WTC11 (cell line): ENCODE measurements around the gene SRGAP1. TPM values are rescaled to one million over a fixed set of nuclear protein-coding genes. Genes with fewer than 3 reads are reported as not detected.

Source experiments
- ATAC-seq: fragments of 200-7000 bp; cut with Tn5 transposase; 2 replicates; pipeline ENCODE4 v1.10.0; 2021; ENCODE audit warnings: mild to moderate bottlenecking, moderate library complexity
- CTCF ChIA-PET: fragments of 300-600 bp; sonication (Branson Sonifier 250); formaldehyde crosslinking; loops from one replicate; lab custom pipeline; 2021; ENCODE audit warnings: antibody characterized with exemption; lab: Charles Lee
- POLR2A ChIA-PET: fragments of 350-600 bp; sonication (Branson Sonifier 250); formaldehyde crosslinking; loops from one replicate; lab custom pipeline; 2021; ENCODE audit warnings: antibody characterized with exemption; lab: Charles Lee
- DNase-seq: peaks from one replicate; pipeline ENCODE4 v3.0.0; 2021; ENCODE audit warnings: low spot score
- H3K27ac Mint-ChIP-seq: 2 replicates; pipeline ENCODE4 v1.8.0; 2021; ENCODE audit warnings: mixed read lengths
- H3K27me3 Mint-ChIP-seq: 2 replicates; pipeline ENCODE4 v1.8.0; 2021; ENCODE audit warnings: low read depth, mild to moderate bottlenecking, moderate library complexity, mixed read lengths
- H3K36me3 Mint-ChIP-seq: 2 replicates; pipeline ENCODE4 v1.8.0; 2021; ENCODE audit warnings: mixed read lengths
- H3K4me1 Mint-ChIP-seq: 2 replicates; pipeline ENCODE4 v1.8.0; 2022; ENCODE audit warnings: mixed read lengths
- H3K4me3 Mint-ChIP-seq: 2 replicates; pipeline ENCODE4 v1.8.0; 2021; ENCODE audit warnings: mild to moderate bottlenecking, moderate library complexity, mixed read lengths
- H3K9me3 Mint-ChIP-seq: 2 replicates; pipeline ENCODE4 v1.8.0; 2021; ENCODE audit warnings: mixed read lengths
- CBFB ChIP-seq: sonication (generic); formaldehyde crosslinking; IDR thresholded peaks from 2 replicates; pipeline ENCODE4 v1.8.1; 2022; ENCODE audit warnings: mild to moderate bottlenecking, low read depth, missing genetic modification reagents
- CREB1 ChIP-seq: sonication (generic); formaldehyde crosslinking; IDR thresholded peaks from 2 replicates; pipeline ENCODE4 v1.8.0; 2023; ENCODE audit warnings: mild to moderate bottlenecking, missing genetic modification reagents
- CTCF ChIP-seq: fragments of 200-600 bp; IDR thresholded peaks from 2 replicates; pipeline ENCODE4 v1.8.0; 2022; ENCODE audit warnings: antibody characterized with exemption
- ESRRA ChIP-seq: sonication (generic); formaldehyde crosslinking; IDR thresholded peaks from 2 replicates; pipeline ENCODE4 v1.8.1; 2022; ENCODE audit warnings: mild to moderate bottlenecking, missing genetic modification reagents, borderline replicate concordance
- FOXK1 ChIP-seq: sonication (generic); formaldehyde crosslinking; IDR thresholded peaks from 2 replicates; pipeline ENCODE4 v1.8.0; 2022; ENCODE audit warnings: mild to moderate bottlenecking, moderate library complexity, missing genetic modification reagents
- GRHL2 ChIP-seq: fragments of 250-450 bp; sonication (Bioruptor Pico); IDR thresholded peaks from 2 replicates; pipeline ENCODE4 v1.8.0; 2022; ENCODE audit warnings: mild to moderate bottlenecking, moderate library complexity; ENCODE audit not compliant: insufficient replicate concordance, severe bottlenecking
- IRF2 ChIP-seq: sonication (generic); formaldehyde crosslinking; IDR thresholded peaks from 2 replicates; pipeline ENCODE4 v1.8.0; 2022; ENCODE audit warnings: low read depth, missing genetic modification reagents, borderline replicate concordance
- JUN ChIP-seq: sonication (generic); formaldehyde crosslinking; IDR thresholded peaks from 2 replicates; pipeline ENCODE4 v1.8.0; 2023; ENCODE audit warnings: mild to moderate bottlenecking, missing genetic modification reagents
- NFE2L1 ChIP-seq: sonication (generic); formaldehyde crosslinking; IDR thresholded peaks from 2 replicates; pipeline ENCODE4 v1.8.1; 2023; ENCODE audit warnings: missing genetic modification reagents
- NR1H2 ChIP-seq: sonication (generic); formaldehyde crosslinking; IDR thresholded peaks from 2 replicates; pipeline ENCODE4 v1.9.0; 2021; ENCODE audit warnings: mild to moderate bottlenecking, moderate library complexity, missing genetic modification reagents
- NR3C1 ChIP-seq: sonication (generic); formaldehyde crosslinking; conservative IDR thresholded peaks from 2 replicates; pipeline ENCODE4 v1.8.1; 2023; ENCODE audit warnings: low read depth, mild to moderate bottlenecking, missing genetic modification reagents
- SMAD4 ChIP-seq: sonication (generic); formaldehyde crosslinking; IDR thresholded peaks from 2 replicates; pipeline ENCODE4 v1.8.0; 2022; ENCODE audit warnings: mild to moderate bottlenecking, missing genetic modification reagents
- TCF7 ChIP-seq: sonication (generic); formaldehyde crosslinking; IDR thresholded peaks from 2 replicates; pipeline ENCODE4 v1.8.0; 2022; ENCODE audit warnings: mild to moderate bottlenecking, low read depth, missing genetic modification reagents, moderate library complexity
- ZBTB21 ChIP-seq: sonication (generic); formaldehyde crosslinking; IDR thresholded peaks from 2 replicates; pipeline ENCODE4 v1.8.1; 2023; ENCODE audit warnings: mild to moderate bottlenecking, missing genetic modification reagents, borderline replicate concordance
- ZNF121 ChIP-seq: sonication (generic); formaldehyde crosslinking; IDR thresholded peaks from 2 replicates; pipeline ENCODE4 v1.8.0; 2023; ENCODE audit warnings: missing genetic modification reagents
- ZNF232 ChIP-seq: sonication (generic); formaldehyde crosslinking; IDR thresholded peaks from 2 replicates; pipeline ENCODE4 v1.8.0; 2022; ENCODE audit warnings: mild to moderate bottlenecking, missing genetic modification reagents
- ZNF416 ChIP-seq: fragments of 250-450 bp; sonication (Bioruptor Pico); IDR thresholded peaks from 2 replicates; pipeline ENCODE4 v1.9.0; 2021; ENCODE audit warnings: mild to moderate bottlenecking, inconsistent platforms
- ZSCAN18 ChIP-seq: fragments of 250-450 bp; sonication (Bioruptor Pico); IDR thresholded peaks from 2 replicates; pipeline ENCODE4 v2.1.2; 2022; ENCODE audit warnings: mild to moderate bottlenecking, moderate library complexity
- total RNA-seq: library from RNA; stranded (reverse); gene quantifications from 3 replicates; pipeline ENCODE4 v1.2.3, GENCODE V29; 2021
- TF ChIP-seq, protein P1 (sequence below): fragments of 250-450 bp; sonication (Bioruptor Pico); IDR thresholded peaks from 2 replicates; pipeline ENCODE4 v1.9.0; 2021; ENCODE audit warnings: mild to moderate bottlenecking
- TF ChIP-seq, protein P2 (sequence below): fragments of 250-450 bp; sonication (Bioruptor Pico); IDR thresholded peaks from 2 replicates; pipeline ENCODE4 v1.9.0; 2021; ENCODE audit warnings: mild to moderate bottlenecking
- TF ChIP-seq, protein P3 (sequence below): fragments of 250-450 bp; sonication (Bioruptor Pico); conservative IDR thresholded peaks from 2 replicates; pipeline ENCODE4 v1.9.0; 2021; ENCODE audit warnings: mild to moderate bottlenecking
- TF ChIP-seq, protein P4 (sequence below): fragments of 250-450 bp; sonication (Bioruptor Pico); IDR thresholded peaks from 2 replicates; pipeline ENCODE4 v1.8.0; 2021; ENCODE audit warnings: mild to moderate bottlenecking
- TF ChIP-seq, protein P5 (sequence below): sonication (generic); formaldehyde crosslinking; conservative IDR thresholded peaks from 2 replicates; pipeline ENCODE4 v1.8.1; 2022; ENCODE audit warnings: mild to moderate bottlenecking, missing genetic modification reagents

The SRGAP1 gene
- total RNA-seq, 1 experiment from 2014 or later: 10.3 TPM

GRCh38 chr12:63836936-63837335 is 7.6 kb upstream of the SRGAP1 start (continued):
- TF ChIP-seq, protein P1, sequence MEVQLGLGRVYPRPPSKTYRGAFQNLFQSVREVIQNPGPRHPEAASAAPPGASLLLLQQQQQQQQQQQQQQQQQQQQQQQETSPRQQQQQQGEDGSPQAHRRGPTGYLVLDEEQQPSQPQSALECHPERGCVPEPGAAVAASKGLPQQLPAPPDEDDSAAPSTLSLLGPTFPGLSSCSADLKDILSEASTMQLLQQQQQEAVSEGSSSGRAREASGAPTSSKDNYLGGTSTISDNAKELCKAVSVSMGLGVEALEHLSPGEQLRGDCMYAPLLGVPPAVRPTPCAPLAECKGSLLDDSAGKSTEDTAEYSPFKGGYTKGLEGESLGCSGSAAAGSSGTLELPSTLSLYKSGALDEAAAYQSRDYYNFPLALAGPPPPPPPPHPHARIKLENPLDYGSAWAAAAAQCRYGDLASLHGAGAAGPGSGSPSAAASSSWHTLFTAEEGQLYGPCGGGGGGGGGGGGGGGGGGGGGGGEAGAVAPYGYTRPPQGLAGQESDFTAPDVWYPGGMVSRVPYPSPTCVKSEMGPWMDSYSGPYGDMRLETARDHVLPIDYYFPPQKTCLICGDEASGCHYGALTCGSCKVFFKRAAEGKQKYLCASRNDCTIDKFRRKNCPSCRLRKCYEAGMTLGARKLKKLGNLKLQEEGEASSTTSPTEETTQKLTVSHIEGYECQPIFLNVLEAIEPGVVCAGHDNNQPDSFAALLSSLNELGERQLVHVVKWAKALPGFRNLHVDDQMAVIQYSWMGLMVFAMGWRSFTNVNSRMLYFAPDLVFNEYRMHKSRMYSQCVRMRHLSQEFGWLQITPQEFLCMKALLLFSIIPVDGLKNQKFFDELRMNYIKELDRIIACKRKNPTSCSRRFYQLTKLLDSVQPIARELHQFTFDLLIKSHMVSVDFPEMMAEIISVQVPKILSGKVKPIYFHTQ (CRISPR knock-in tag): no peak
- TF ChIP-seq ZNF232 (CRISPR knock-in tag) (no peak), SMAD4 (no peak), NR3C1 (CRISPR knock-in tag) (no peak), FOXK1 (CRISPR knock-in tag) (no peak), CTCF (no peak), NR1H2 (CRISPR knock-in tag) (no peak), GRHL2 (no peak), JUN (CRISPR knock-in tag) (no peak), NFE2L1 (CRISPR knock-in tag) (no peak), CREB1 (CRISPR knock-in tag) (no peak), ZNF121 (CRISPR knock-in tag) (no peak), ESRRA (no peak)
- TF ChIP-seq, protein P2, sequence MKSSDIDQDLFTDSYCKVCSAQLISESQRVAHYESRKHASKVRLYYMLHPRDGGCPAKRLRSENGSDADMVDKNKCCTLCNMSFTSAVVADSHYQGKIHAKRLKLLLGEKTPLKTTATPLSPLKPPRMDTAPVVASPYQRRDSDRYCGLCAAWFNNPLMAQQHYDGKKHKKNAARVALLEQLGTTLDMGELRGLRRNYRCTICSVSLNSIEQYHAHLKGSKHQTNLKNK (CRISPR knock-in tag): no peak

DNA sequence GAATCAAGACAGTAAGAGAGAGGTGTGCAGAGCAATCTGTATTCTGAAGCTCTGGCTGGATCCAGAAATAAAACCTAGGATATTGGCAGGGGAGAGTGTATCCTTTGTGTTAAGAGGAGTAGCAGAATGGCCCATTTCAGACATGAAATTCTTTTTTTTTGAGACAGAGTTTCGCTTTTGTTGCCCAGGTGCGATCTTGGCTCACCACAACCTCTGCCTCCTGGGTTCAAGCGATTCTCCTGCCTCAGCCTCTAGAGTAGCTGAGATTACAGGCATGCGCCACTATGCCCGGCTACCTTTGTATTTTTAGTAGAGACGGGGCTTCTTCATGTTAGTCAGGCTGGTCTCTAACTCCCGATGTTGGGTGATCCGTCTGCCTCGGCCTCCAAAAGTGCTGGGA is 6.1 kb upstream of the SRGAP1 start:
- no peak overlapping the region for H3K27ac Mint-ChIP-seq
- POLR2A ChIA-PET: no interaction called here
- peaks cover 4% of the 10 kb centered on the region for H3K4me1 Mint-ChIP-seq

More for the DNA sequence above, 6.1 kb upstream of the SRGAP1 start:
- no peak for TF ChIP-seq CREB1 (CRISPR knock-in tag)
- no peak for TF ChIP-seq CBFB
- TF ChIP-seq ZBTB21: no peak
- TF ChIP-seq ZSCAN18: no peak
- no peak for TF ChIP-seq NR1H2 (CRISPR knock-in tag)
- no peak for TF ChIP-seq TCF7 (CRISPR knock-in tag)
- TF ChIP-seq CTCF: no peak
- no peak for TF ChIP-seq ZNF416 (CRISPR knock-in tag)
- TF ChIP-seq, protein P3, sequence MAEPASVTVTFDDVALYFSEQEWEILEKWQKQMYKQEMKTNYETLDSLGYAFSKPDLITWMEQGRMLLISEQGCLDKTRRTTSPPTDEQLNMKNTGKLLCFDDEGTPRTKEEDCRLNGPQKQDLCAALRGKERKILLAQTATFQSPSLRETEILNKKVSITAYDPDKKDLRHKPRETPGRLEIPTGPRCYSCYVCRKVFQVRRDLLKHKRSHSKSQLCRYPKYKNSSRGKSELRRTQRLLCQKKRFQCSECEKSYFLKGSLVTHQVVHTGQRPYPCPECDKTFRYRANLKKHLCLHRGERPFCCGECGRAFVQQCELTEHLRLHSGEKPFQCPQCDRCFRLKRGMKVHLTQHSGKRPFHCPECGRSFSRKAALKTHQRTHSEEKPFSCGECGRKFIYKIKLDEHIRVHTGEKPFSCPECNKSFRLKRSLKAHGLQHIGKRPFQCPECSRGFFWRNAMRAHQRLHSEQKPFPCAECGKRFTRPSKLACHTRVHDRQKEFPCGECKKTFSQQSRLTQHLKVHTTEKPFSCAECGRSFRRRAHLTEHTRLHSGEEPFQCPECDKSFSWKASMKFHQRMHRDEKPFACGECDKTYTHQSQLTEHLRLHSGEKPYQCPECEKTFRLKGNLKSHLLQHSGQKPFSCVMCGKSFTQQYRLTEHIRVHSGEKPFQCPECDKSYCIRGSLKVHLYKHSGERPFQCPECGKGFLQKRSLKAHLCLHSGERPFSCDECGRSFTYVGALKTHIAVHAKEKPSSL: no peak
- TF ChIP-seq, protein P4, sequence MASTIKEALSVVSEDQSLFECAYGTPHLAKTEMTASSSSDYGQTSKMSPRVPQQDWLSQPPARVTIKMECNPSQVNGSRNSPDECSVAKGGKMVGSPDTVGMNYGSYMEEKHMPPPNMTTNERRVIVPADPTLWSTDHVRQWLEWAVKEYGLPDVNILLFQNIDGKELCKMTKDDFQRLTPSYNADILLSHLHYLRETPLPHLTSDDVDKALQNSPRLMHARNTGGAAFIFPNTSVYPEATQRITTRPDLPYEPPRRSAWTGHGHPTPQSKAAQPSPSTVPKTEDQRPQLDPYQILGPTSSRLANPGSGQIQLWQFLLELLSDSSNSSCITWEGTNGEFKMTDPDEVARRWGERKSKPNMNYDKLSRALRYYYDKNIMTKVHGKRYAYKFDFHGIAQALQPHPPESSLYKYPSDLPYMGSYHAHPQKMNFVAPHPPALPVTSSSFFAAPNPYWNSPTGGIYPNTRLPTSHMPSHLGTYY (CRISPR knock-in tag): no peak
- TF ChIP-seq, protein P5, sequence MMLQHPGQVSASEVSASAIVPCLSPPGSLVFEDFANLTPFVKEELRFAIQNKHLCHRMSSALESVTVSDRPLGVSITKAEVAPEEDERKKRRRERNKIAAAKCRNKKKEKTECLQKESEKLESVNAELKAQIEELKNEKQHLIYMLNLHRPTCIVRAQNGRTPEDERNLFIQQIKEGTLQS (CRISPR knock-in tag): no peak
- no peak for TF ChIP-seq IRF2 (CRISPR knock-in tag)
- ATAC-seq (no peak), DNase-seq (no peak)
- Mint-ChIP-seq H3K4me3 (no peak overlapping the region), H3K36me3 (no peaks in the 10 kb centered on the region), H3K9me3 (no peaks in the 10 kb centered on the region), H3K27me3 (no peaks in the 10 kb centered on the region; the same call in 1 of the 2 replicates)
- CTCF ChIA-PET: interaction anchor here (1.2 to 1.9 kb wide), 2 partner anchors 32 to 418 kb away, joined by 3 to 11 read pairs; no protein-coding TSS in a partner anchor
